Measurements from ENCODE around the gene AR. TPM values are rescaled to one million over a fixed set of nuclear protein-coding genes. Genes with fewer than 3 reads are reported as not detected.

AR gene
- total and polyA plus RNA-seq, 9 donors, result 7.5 to 40.4 (median 27.1) TPM

DNA sequence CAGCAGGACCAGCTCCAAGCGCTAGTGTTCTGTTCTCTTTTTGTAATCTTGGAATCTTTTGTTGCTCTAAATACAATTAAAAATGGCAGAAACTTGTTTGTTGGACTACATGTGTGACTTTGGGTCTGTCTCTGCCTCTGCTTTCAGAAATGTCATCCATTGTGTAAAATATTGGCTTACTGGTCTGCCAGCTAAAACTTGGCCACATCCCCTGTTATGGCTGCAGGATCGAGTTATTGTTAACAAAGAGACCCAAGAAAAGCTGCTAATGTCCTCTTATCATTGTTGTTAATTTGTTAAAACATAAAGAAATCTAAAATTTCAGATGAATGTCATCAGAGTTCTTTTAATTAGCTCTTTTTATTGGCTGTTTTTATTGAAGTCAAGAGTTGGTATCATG is 186.5 kb downstream of the AR start:
- peaks cover 2% of the 10 kb centered on the region for H3K4me1 ChIP-seq (ENCODE audit: insufficient read depth)
- intact Hi-C loops (cut with DNase I), result no loop called here
- no peak overlapping the region for H3K4me3 ChIP-seq
- 26 to 43% (median 32%) methylated on average over 2 of the region's 2 CpGs for WGBS, 3 donors
- DNase-seq, result no peak
- H3K27me3 ChIP-seq, result no peaks in the 10 kb centered on the region
- no peak for TF ChIP-seq POLR2A (IDR thresholded peaks at IDR 0.05)
- H3K27ac ChIP-seq, result no peak overlapping the region
- H3K9me3 ChIP-seq, result no peaks in the 10 kb centered on the region
- H3K36me3 ChIP-seq, result no peaks in the 10 kb centered on the region

- H3K9me3 ChIP-seq, result no peaks in the 10 kb centered on the region
- no peak overlapping the region for H3K27ac ChIP-seq
- no peaks in the 10 kb centered on the region for H3K36me3 ChIP-seq
- TF ChIP-seq EP300 (IDR thresholded peaks at IDR 0.05), result no peak
- no peak for DNase-seq
- intact Hi-C loops (cut with DNase I), result no loop called here
- no peak overlapping the region for H3K4me3 ChIP-seq
- H3K27me3 ChIP-seq, result no peaks in the 10 kb centered on the region
- H3K4me1 ChIP-seq (ENCODE audit: insufficient read depth), result peaks cover 2% of the 10 kb centered on the region
These were observed 187.2 kb downstream of the AR start for GRCh38 chrX:67731061-67731460.

- Histone ChIP-seq H3K4me3 (no peak overlapping the region), H3K27ac (no peak overlapping the region), H3K27me3 (no peaks in the 10 kb centered on the region), H3K4me1 (ENCODE audit: insufficient read depth) (no peaks in the 10 kb centered on the region), H3K36me3 (no peaks in the 10 kb centered on the region), H3K9me3 (no peaks in the 10 kb centered on the region)
- TF ChIP-seq POLR2A (IDR thresholded peaks at IDR 0.05), result no peak
- no peak for TF ChIP-seq EP300 (IDR thresholded peaks at IDR 0.05)
- TF ChIP-seq CTCF (IDR thresholded peaks at IDR 0.05), result no peak
- intact Hi-C loops (cut with DNase I), result no loop called here
- 52 to 58% (median 57%) methylated on average over 2 of the region's 2 CpGs for WGBS, 3 donors
- DNase-seq, result no peak
These were observed 189.0 kb downstream of the AR start for GRCh38 chrX:67732864-67733263.

DNA sequence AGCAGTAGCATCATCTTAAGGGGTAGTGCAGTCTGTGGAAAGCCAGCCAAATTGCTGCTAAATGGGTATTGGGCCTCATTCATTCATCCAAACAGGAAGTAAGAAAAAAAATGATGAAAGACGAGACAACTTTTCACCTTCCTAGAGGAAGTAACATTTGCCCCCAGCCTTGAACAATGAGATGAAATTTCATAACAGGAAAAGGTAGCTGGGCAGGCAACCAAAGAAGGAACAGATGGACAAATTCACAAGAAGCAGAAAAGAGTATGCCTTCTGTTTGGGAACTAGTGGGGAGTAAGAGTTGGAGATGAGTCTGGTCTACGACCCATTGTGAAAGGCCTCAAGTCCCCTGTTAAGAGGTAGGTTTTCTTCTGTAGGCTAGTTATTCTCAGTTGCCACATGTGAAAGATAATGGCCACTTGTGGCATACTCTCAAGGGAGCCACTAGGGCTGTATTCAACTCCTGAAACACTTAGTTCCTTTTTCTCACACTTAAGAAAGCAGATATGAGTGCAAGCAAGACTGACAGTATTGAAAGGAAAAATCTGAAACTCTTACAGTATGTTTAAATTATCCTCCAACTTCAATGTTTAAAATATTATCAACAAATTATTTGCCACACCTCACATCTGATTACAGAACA is 190.4 kb downstream of the AR start:
- Histone ChIP-seq H3K27me3 (no peaks in the 10 kb centered on the region), H3K4me3 (no peak overlapping the region), H3K4me1 (ENCODE audit: insufficient read depth) (no peaks in the 10 kb centered on the region), H3K27ac (no peak overlapping the region), H3K9me3 (no peaks in the 10 kb centered on the region), H3K36me3 (no peaks in the 10 kb centered on the region)
- intact Hi-C loops (cut with DNase I), result no loop called here
- no peak for DNase-seq
- WGBS, 3 donors, result 61 to 75% (median 62%) methylated on average over 2 of the region's 2 CpGs
- no peak for TF ChIP-seq POLR2A (IDR thresholded peaks at IDR 0.05)
- no peak for TF ChIP-seq CTCF (IDR thresholded peaks at IDR 0.05)
- no peak for TF ChIP-seq EP300 (IDR thresholded peaks at IDR 0.05)

- 22 to 33% (median 26%) methylated on average over 2 of the region's 2 CpGs for WGBS, 3 donors
- DNase-seq, result no peak
- Histone ChIP-seq H3K27me3 (no peaks in the 10 kb centered on the region), H3K27ac (no peak overlapping the region), H3K9me3 (no peaks in the 10 kb centered on the region), H3K4me3 (no peak overlapping the region), H3K4me1 (ENCODE audit: insufficient read depth) (no peaks in the 10 kb centered on the region), H3K36me3 (no peaks in the 10 kb centered on the region)
- no peak for TF ChIP-seq POLR2A (IDR thresholded peaks at IDR 0.05)
- TF ChIP-seq EP300 (IDR thresholded peaks at IDR 0.05), result no peak
- no peak for TF ChIP-seq CTCF (IDR thresholded peaks at IDR 0.05)
- intact Hi-C loops (cut with DNase I), result no loop called here
These were observed 205.7 kb downstream of the AR start for GRCh38 chrX:67749536-67749935.

Measured in ovary (tissue), 9 donors.